ENCODE results near the gene SLC44A1.

SLC44A1 gene

GRCh38 chr9:105307591-105308130 is 63.2 kb downstream of the SLC44A1 start:
- DNase-seq, result no peak

- no peak for DNase-seq
Observed at GRCh38 chr9:105308461-105309341, 64.2 kb downstream of the SLC44A1 start.

GRCh38 chr9:105309531-105309931 is 65.1 kb downstream of the SLC44A1 start:
- DNase-seq, result no peak

- DNase-seq, result no peak
Observed at GRCh38 chr9:105311306-105311705, 66.9 kb downstream of the SLC44A1 start.

- no peak for DNase-seq
Observed at GRCh38 chr9:105313238-105313637, 68.8 kb downstream of the SLC44A1 start.

GRCh38 chr9:105316703-105317102 is 72.3 kb downstream of the SLC44A1 start:
- DNase-seq, result no peak

GRCh38 chr9:105318729-105319191 is 74.3 kb downstream of the SLC44A1 start:
- DNase-seq, result no peak

GRCh38 chr9:105319202-105319813 is 74.9 kb downstream of the SLC44A1 start:
- DNase-seq, result no peak

GRCh38 chr9:105320568-105320967 is 76.1 kb downstream of the SLC44A1 start:
- no peak for DNase-seq

- no peak for DNase-seq
Observed at GRCh38 chr9:105328296-105328695, 83.8 kb downstream of the SLC44A1 start.

GRCh38 chr9:105328872-105329718 is 84.6 kb downstream of the SLC44A1 start:
- DNase-seq, result no peak

GRCh38 chr9:105329719-105330062 is 85.2 kb downstream of the SLC44A1 start:
- DNase-seq, result no peak

- DNase-seq, result no peak
Observed at GRCh38 chr9:105330201-105330600, 85.8 kb downstream of the SLC44A1 start.

GRCh38 chr9:105330755-105331154 is 86.3 kb downstream of the SLC44A1 start:
- no peak for DNase-seq

GRCh38 chr9:105331160-105331559 is 86.7 kb downstream of the SLC44A1 start:
- DNase-seq, result no peak

- DNase-seq, result no peak
Observed at GRCh38 chr9:105331755-105332154, 87.3 kb downstream of the SLC44A1 start.

- no peak for DNase-seq
Observed at GRCh38 chr9:105332471-105332870, 88.0 kb downstream of the SLC44A1 start.

GRCh38 chr9:105333076-105333475 is 88.6 kb downstream of the SLC44A1 start:
- no peak for DNase-seq

- DNase-seq, result no peak
Observed at GRCh38 chr9:105333811-105334210, 89.4 kb downstream of the SLC44A1 start.

GRCh38 chr9:105338308-105338707 is 93.9 kb downstream of the SLC44A1 start:
- no peak for DNase-seq

GRCh38 chr9:105339849-105340248 is 95.4 kb downstream of the SLC44A1 start:
- no peak for DNase-seq

GRCh38 chr9:105341434-105342146 is 97.1 kb downstream of the SLC44A1 start:
- DNase-seq, result no peak

GRCh38 chr9:105342147-105342505 is 97.7 kb downstream of the SLC44A1 start:
- no peak for DNase-seq
